Suprapubic skin (tissue), 4 donors: ENCODE results near the gene EIF4E1B. TPM values are rescaled to one million over a fixed set of nuclear protein-coding genes. Genes with fewer than 3 reads are reported as not detected.

Source experiments
- DNase-seq, 2 donors: peaks; one replicate each; pipeline ENCODE4 v3.0.0-alpha.2; 2019; ENCODE audit warnings: low spot score in 2 of 2
- H3K27ac ChIP-seq: fragments of 200-600 bp; sonication (generic); one replicate; pipeline ENCODE4 v1.5.1; 2019
- H3K27me3 ChIP-seq: fragments of 200-600 bp; sonication (generic); one replicate; pipeline ENCODE4 v1.5.1; 2019
- H3K36me3 ChIP-seq: fragments of 200-600 bp; sonication (generic); one replicate; pipeline ENCODE4 v1.5.1; 2019
- H3K4me1 ChIP-seq: fragments of 200-600 bp; sonication (generic); one replicate; pipeline ENCODE4 v1.5.1; 2019
- H3K4me3 ChIP-seq: fragments of 200-600 bp; sonication (generic); one replicate; pipeline ENCODE4 v1.5.1; 2019; ENCODE audit warnings: mild to moderate bottlenecking
- H3K9me3 ChIP-seq: fragments of 200-600 bp; sonication (generic); one replicate; pipeline ENCODE4 v1.5.1; 2019
- EP300 ChIP-seq: sonication (generic); formaldehyde crosslinking; IDR thresholded peaks from one replicate; pipeline ENCODE4 v1.6.1; 2017; ENCODE audit warnings: antibody characterized with exemption
- POLR2A ChIP-seq, 2 donors: fragments of 450-650 bp; IDR thresholded peaks; one replicate each; pipeline ENCODE4 v1.6.1; 2017; ENCODE audit warnings: antibody characterized with exemption in 2 of 2, mild to moderate bottlenecking in 2 of 2, moderate library complexity in 2 of 2
- POLR2AphosphoS5 ChIP-seq, 3 donors: sonication (generic); formaldehyde crosslinking; IDR thresholded peaks; one replicate each; pipeline ENCODE4 v1.6.1; 2017; ENCODE audit warnings: antibody characterized with exemption in 3 of 3
- WGBS: methylation state at CpG from one replicate; pipeline ENCODE4 v1.1.5; 2018; 5-methylcytosine and 5-hydroxymethylcytosine counted together
- total RNA-seq, 4 donors: library from RNA; depleted of rRNA; stranded (reverse); fragments of >200 nt; gene quantifications; one replicate each; pipeline ENCODE4 v1.1.0, GENCODE V29; 2016
- TF ChIP-seq, protein P1 (sequence below), 2 donors: fragments of 200-600 bp in 1 of 2; fragments of 450-650 bp in 1 of 2; sonication (generic) in 1 of 2; IDR thresholded peaks; one replicate each; pipeline ENCODE4 v1.5.1; 2016 to 2019; ENCODE audit warnings: antibody characterized with exemption in 2 of 2, mild to moderate bottlenecking in 1 of 2, moderate library complexity in 1 of 2

The EIF4E1B gene, protein sequence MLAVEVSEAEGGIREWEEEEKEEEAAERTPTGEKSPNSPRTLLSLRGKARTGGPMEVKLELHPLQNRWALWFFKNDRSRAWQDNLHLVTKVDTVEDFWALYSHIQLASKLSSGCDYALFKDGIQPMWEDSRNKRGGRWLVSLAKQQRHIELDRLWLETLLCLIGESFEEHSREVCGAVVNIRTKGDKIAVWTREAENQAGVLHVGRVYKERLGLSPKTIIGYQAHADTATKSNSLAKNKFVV
- total RNA-seq = not detected

DNA sequence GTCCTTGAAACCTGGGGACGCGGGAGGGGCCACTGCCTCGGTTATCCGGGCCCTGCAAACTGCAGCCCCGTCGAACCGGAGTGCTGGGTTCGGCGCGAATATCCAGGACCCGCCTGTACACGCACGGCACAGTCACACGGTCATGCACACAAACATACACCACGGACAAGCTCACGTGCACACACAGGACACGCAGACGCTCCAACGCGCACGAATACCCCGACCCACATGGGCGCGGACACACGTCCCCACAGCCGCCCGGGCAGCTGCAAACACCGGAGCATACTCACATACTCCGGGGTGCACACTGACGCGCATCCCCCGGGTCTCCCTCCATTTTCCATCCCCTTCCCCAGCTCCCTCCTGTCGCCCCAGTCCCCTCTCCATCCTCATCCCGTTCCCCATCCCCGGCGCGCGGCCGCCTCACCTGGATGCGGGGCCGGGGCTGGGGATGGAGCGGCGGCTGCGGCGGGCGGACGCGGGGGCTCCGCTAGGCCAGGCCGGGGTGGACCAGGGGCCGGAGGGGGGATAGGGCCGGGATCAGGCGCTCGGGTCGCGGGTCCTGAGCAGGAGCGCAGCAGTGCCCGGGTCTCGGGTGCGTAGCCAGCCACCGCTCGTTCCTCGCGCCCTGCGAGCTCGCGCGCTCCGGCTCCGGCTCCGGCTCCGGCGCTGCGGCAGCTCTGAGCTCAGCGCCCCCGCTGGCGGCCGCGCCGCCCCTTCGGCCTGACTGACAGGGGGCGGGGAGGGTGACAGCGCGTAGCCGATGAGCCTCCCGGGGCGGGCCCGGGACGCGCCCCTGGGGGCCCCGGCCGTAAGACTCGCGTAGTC, at the start of gene EIF4E1B, which contains the start of gene SNCB:
Gene EIF4E1B, plus strand, starts transcription at position 823 of the 828 bp plus-strand sequence. CDS start 12,113 bp downstream, outside the sequence.
Gene SNCB, minus strand, starts transcription at position 682 of the 828 bp plus-strand sequence. CDS start 880 bp downstream, outside the sequence.
- Histone ChIP-seq H3K36me3 (no peaks in the 10 kb centered on the region), H3K4me1 (peaks cover 22% of the 10 kb centered on the region), H3K4me3 (peak within 1 kb of the TSS; percentile 45), H3K9me3 (no peaks in the 10 kb centered on the region), H3K27ac (no peak within 1 kb of the TSS), H3K27me3 (peaks cover 84% of the 10 kb centered on the region)
- 2% methylated on average over 46 of the region's 94 CpGs for WGBS
- TF ChIP-seq, protein P1, sequence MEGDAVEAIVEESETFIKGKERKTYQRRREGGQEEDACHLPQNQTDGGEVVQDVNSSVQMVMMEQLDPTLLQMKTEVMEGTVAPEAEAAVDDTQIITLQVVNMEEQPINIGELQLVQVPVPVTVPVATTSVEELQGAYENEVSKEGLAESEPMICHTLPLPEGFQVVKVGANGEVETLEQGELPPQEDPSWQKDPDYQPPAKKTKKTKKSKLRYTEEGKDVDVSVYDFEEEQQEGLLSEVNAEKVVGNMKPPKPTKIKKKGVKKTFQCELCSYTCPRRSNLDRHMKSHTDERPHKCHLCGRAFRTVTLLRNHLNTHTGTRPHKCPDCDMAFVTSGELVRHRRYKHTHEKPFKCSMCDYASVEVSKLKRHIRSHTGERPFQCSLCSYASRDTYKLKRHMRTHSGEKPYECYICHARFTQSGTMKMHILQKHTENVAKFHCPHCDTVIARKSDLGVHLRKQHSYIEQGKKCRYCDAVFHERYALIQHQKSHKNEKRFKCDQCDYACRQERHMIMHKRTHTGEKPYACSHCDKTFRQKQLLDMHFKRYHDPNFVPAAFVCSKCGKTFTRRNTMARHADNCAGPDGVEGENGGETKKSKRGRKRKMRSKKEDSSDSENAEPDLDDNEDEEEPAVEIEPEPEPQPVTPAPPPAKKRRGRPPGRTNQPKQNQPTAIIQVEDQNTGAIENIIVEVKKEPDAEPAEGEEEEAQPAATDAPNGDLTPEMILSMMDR (IDR thresholded peaks at IDR 0.05) = no peak
- TF ChIP-seq POLR2AphosphoS5 (IDR thresholded peaks at IDR 0.05) = no peak
- no peak for TF ChIP-seq EP300
- TF ChIP-seq POLR2A (IDR thresholded peaks at IDR 0.05) = no peak
- no peak for DNase-seq

DNA sequence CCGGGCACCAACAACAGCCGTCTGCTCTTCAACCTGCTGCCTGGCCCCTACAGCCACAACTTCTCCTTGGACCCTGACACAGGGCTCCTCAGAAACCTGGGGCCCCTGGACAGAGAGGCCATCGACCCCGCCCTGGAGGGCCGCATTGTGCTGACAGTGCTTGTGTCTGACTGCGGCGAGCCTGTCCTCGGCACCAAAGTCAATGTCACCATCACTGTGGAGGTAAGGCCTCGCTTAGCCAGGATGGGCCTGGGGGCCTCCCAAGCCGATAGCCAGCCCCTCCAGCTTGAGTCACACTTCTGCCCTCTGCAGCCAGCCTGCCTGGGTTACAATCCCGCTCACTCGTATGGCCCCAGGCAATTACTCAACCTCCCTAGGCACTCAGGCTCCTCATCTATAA, 49.1 kb upstream of the EIF4E1B start:
- Histone ChIP-seq H3K27me3 (no peaks in the 10 kb centered on the region), H3K27ac (no peak overlapping the region), H3K9me3 (peaks cover 6% of the 10 kb centered on the region), H3K36me3 (no peaks in the 10 kb centered on the region), H3K4me3 (no peak overlapping the region), H3K4me1 (no peaks in the 10 kb centered on the region)
- TF ChIP-seq POLR2A (IDR thresholded peaks at IDR 0.05) (no peak), EP300 (no peak), POLR2AphosphoS5 (IDR thresholded peaks at IDR 0.05) (no peak)
- TF ChIP-seq, protein P1 (IDR thresholded peaks at IDR 0.05) = no peak
- WGBS = 73% methylated on average over 3 of the region's 12 CpGs
- no peak for DNase-seq

GRCh38 chr5:176583076-176583475, 47.4 kb upstream of the EIF4E1B start:
- WGBS = 84% methylated on average over 4 of the region's 4 CpGs

DNA sequence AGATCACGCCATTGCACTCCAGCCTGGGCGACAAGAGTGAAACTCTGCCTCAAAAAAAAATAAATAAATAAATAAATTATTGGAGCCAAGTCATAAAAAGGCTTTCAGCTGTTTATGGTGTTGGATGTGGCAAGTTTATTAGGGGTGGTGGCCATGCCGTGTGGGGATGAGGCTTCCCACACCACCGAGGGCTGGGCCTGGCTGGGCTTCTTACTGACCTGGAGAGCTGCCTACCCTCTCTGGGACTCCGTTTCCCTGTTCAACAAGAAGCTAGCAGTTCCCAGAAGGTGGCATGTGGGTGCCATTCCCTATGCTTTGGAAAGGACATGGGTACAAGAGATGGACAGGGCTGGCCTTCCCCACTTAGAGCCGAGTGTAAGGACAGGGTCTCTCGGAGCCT, 43.1 kb upstream of the EIF4E1B start:
- 84% methylated on average over 7 of the region's 7 CpGs for WGBS
- H3K27me3 ChIP-seq = peaks cover 3% of the 10 kb centered on the region
- no peak overlapping the region for H3K27ac ChIP-seq
- no peak for DNase-seq
- no peaks in the 10 kb centered on the region for H3K36me3 ChIP-seq
- no peak for TF ChIP-seq POLR2AphosphoS5 (IDR thresholded peaks at IDR 0.05)
- TF ChIP-seq POLR2A (IDR thresholded peaks at IDR 0.05) = no peak
- TF ChIP-seq, protein P1 (IDR thresholded peaks at IDR 0.05) = no peak
- no peak for TF ChIP-seq EP300
- H3K4me3 ChIP-seq = no peak overlapping the region
- no peaks in the 10 kb centered on the region for H3K4me1 ChIP-seq
- peaks cover 6% of the 10 kb centered on the region for H3K9me3 ChIP-seq

More at GRCh38 chr5:176583076-176583475, 47.4 kb upstream of the EIF4E1B start:
- no peak overlapping the region for H3K27ac ChIP-seq
- TF ChIP-seq POLR2A (IDR thresholded peaks at IDR 0.05) = no peak
- TF ChIP-seq POLR2AphosphoS5 (IDR thresholded peaks at IDR 0.05) = no peak
- TF ChIP-seq, protein P1 (IDR thresholded peaks at IDR 0.05) = no peak
- TF ChIP-seq EP300 = no peak
- H3K27me3 ChIP-seq = no peaks in the 10 kb centered on the region
- no peak for DNase-seq
- H3K4me3 ChIP-seq = no peak overlapping the region
- H3K4me1 ChIP-seq = no peaks in the 10 kb centered on the region
- peaks cover 6% of the 10 kb centered on the region for H3K9me3 ChIP-seq
- no peaks in the 10 kb centered on the region for H3K36me3 ChIP-seq

GRCh38 chr5:176588297-176588696, 42.2 kb upstream of the EIF4E1B start:
- peaks cover 6% of the 10 kb centered on the region for H3K9me3 ChIP-seq
- TF ChIP-seq, protein P1 (IDR thresholded peaks at IDR 0.05) = no peak
- TF ChIP-seq POLR2A (IDR thresholded peaks at IDR 0.05) (no peak), EP300 (no peak), POLR2AphosphoS5 (IDR thresholded peaks at IDR 0.05) (no peak)
- DNase-seq = no peak

More at GRCh38 chr5:176588297-176588696, 42.2 kb upstream of the EIF4E1B start:
- no peak overlapping the region for H3K27ac ChIP-seq
- H3K36me3 ChIP-seq = no peaks in the 10 kb centered on the region
- no peak overlapping the region for H3K4me3 ChIP-seq
- peaks cover 3% of the 10 kb centered on the region for H3K27me3 ChIP-seq
- no peaks in the 10 kb centered on the region for H3K4me1 ChIP-seq
